ENCODE results near the gene OR1J1. TPM values are rescaled to one million over a fixed set of nuclear protein-coding genes. Genes with fewer than 3 reads are reported as not detected.
A peak's percentile ranks its signal among the peaks of the same experiment; 100 is the strongest.

The OR1J1 gene
- total RNA-seq, 1 donor from 2014 or later, result not detected

- peak; percentile 32 for DNase-seq (ENCODE audit: low read depth)
- no peak overlapping the region for H3K4me3 ChIP-seq (ENCODE audit: low read depth, low read length)
- no peak for TF ChIP-seq CTCF (conservative IDR thresholded peaks at IDR 0.05; ENCODE audit: low read depth, low read length)
Measured at GRCh38 chr9:122468735-122469134, 9.0 kb downstream of the OR1J1 start.

DNA sequence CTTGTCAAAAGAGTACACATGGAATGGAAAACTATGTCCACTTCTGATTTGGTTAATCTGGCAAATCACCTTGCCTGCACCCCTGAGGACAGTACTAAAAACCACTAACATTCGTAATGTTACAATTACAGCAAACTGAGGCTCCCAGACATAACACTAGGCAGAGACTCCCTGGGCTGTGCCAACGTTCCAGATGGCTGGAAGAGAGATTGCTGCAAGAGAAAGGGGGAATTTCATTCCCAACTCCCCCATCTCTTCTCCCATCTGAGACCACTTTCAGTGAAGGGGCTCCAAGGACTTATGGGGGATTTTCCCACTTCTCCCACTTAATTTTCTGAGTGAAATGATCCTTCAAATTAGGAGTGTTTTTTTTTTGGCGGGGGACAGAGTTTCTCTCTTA is 11.3 kb downstream of the OR1J1 start:
- no peak overlapping the region for H3K4me3 ChIP-seq (ENCODE audit: low read depth, low read length)
- DNase-seq (ENCODE audit: low read depth), result no peak
- TF ChIP-seq CTCF (conservative IDR thresholded peaks at IDR 0.05; ENCODE audit: low read depth, low read length), result no peak

DNA sequence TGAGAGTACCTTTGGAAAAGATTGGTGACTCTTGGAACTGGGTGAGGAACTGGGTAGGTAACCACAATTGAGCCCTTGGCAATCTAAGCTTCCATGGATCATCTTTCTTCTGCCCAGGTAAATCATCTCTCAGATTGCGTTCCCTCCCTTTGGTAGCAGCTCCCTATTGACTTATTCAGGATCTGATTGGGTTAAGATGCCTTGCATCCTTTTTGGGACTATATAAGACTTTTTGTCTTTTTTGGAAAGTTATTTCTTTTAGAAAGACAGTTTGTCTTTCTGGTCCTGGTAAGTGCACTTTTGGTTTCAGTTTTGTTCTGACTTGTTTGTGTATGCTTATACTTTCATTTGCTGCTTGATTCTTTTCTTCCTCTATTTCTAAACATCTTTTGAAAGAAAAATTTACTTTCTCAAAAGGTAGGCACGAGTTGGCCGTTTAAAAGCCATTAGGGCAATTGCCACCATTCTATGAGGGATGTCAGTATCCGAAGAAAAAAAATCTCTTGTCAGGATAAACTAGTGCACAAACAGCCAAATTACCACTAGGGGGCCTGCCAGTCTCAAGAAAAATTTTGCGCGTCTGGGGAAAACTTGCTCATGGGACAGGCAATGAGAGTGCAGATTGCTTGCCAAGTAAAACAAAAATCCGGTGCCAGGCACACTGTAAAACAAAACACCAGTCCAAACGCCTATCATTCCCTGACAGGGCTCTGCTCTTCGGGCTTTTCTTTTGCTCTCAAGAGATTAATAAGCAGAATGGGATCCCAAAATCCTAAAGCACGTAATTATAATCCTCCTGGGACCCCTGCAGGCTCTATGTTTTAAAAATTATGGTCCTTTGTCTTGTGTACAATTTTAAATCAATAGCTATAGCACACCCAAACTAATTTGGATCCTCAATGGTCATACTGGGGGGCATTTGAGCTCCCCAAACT is 12.8 kb downstream of the OR1J1 start:
- peak; percentile 61 for DNase-seq (ENCODE audit: low read depth)
- TF ChIP-seq CTCF (conservative IDR thresholded peaks at IDR 0.05; ENCODE audit: low read depth, low read length), result peak; percentile 93
- peak overlapping the region; percentile 53 for H3K4me3 ChIP-seq (ENCODE audit: low read depth, low read length)

DNA sequence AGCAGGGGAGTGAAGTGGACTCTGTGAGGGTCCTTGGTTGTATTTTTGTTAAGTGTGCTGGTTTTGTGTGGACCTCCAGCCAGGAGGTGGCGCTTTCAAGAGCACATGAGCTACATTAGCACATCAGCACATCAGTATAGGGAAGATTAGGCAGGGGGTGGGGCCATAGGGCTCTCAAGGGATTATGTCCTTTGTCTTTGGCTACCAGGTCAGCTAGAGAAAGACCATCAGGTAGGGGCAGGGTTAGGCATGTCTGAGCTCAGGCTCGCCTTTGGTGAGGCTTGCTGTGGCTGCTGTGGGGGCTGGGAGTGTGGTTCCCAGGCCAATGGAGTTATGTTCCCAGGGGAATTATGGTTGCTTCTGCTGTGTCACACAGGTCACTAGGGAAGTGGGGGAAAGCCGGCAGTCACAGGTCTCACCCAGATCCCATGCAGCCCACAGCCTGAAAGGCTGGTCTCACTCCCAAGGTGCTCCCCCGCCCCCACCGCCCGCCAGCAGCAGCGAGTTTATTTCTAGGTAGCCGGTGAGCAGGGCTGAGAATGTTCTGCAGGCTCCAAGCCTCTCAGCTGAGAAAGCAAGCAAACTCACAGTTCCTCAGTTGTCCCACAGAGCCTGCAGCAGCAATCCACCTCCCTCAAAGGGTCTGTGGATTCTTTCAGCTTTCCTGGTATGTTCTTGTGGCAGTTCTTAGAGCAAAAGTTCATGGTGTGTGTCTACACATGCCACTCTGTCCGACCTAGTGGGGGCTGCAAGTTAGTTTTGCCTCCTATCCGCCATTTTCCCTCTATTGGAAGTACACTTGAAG is 13.7 kb downstream of the OR1J1 start:
- DNase-seq (ENCODE audit: low read depth), result no peak
- H3K4me3 ChIP-seq (ENCODE audit: low read depth, low read length), result peak overlapping the region; percentile 53
- peak; percentile 46 for TF ChIP-seq CTCF (conservative IDR thresholded peaks at IDR 0.05; ENCODE audit: low read depth, low read length)

DNA sequence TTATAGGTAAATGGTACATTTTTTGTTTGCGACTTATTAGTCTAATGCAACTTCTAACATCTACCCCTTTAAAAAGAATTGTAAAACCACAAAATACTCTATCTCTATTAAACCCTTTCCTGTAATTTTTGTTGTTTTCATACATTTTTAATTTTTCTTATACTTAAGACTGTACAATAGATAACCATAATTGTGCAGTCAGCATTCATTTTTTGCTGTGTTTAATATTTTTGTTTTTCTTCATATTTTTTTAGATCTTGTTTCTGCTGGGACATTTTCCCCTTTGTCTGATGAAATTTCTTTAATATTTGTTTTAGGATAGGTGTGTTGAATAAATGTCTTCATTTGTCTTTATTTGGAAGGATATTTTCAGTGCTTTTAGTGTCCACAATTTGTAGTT is 19.9 kb downstream of the OR1J1 start:
- H3K4me3 ChIP-seq (ENCODE audit: low read depth, low read length), result no peak overlapping the region
- DNase-seq (ENCODE audit: low read depth), result no peak
- no peak for TF ChIP-seq CTCF (conservative IDR thresholded peaks at IDR 0.05; ENCODE audit: low read depth, low read length)

DNA sequence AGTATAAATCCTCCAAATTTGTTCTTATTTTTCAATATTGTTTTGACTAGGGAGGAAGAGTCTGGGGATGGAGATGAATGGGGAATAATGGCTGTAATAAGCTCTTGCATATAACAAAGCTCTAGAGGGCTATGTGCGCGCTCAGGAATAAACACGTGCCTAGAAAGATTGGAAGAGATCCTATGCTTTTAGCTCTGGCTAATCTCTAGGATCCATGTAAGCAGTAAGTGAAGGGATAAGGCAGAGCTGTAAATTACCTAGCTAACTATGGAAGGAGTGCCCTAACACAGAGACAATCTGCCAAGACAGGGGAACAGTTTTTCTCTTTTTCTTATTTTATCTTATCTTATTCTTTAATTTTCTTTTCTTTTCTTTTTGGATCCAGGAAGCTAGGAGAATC is 21.6 kb downstream of the OR1J1 start:
- no peak overlapping the region for H3K4me3 ChIP-seq (ENCODE audit: low read depth, low read length)
- no peak for DNase-seq (ENCODE audit: low read depth)
- no peak for TF ChIP-seq CTCF (conservative IDR thresholded peaks at IDR 0.05; ENCODE audit: low read depth, low read length)
